ENCODE results near the gene SLC31A1. TPM values are rescaled to one million over a fixed set of nuclear protein-coding genes. Genes with fewer than 3 reads are reported as not detected.

Gene SLC31A1
- total and polyA plus RNA-seq, 2 donors (not counting 3 experiments of a cell fraction or from before 2014, with no cell fraction given): 13.5 to 22.7 TPM

- CTCF ChIA-PET: interaction anchor here (1.0 kb wide), 1 partner anchor 14 kb away, joined by 4 read pairs; no protein-coding TSS in a partner anchor
Measured at GRCh38 chr9:113176803-113177202, 44.5 kb upstream of the SLC31A1 start.

More at GRCh38 chr9:113176803-113177202, 44.5 kb upstream of the SLC31A1 start:
- H3K4me3 ChIP-seq (replicated peaks in 1 of 3; ENCODE audit: insufficient read depth in 1 of 3, low read depth in 1 of 3, low read length in 3 of 3): no peak overlapping the region
- no peak for DNase-seq (ENCODE audit: low read depth, low spot score)
- H3K4me2 ChIP-seq (ENCODE audit: insufficient read depth, low read length): no peak overlapping the region
- no peaks in the 10 kb centered on the region for H4K20me1 ChIP-seq (replicated peaks; ENCODE audit: control insufficient read depth, extremely low read depth, insufficient read depth, low read length)
- no peaks in the 10 kb centered on the region for H3K79me2 ChIP-seq (ENCODE audit: control insufficient read depth, insufficient read depth, low read length)
- no peak overlapping the region for H3K27ac ChIP-seq (ENCODE audit: insufficient read depth, low read depth, low read length)
- no peaks in the 10 kb centered on the region for H3K9me3 ChIP-seq (replicated peaks; ENCODE audit: control insufficient read depth, insufficient read depth, low read length)
- BruUV-seq (replicated peaks): no TSS peak
- no peak overlapping the region for H2AFZ ChIP-seq (ENCODE audit: low read depth, low read length)
- intact Hi-C loops (cut with micrococcal nuclease) (no loop called here), dilution Hi-C loops (cut with MboI; ENCODE audit: extremely low pct_ligation_motif_present, low sequenced_read_pairs) (no loop called here)
- FAIRE-seq: no peak
- peaks cover 18 to 32% of the 10 kb centered on the region in 2 experiments for H3K36me3 ChIP-seq (ENCODE audit: control insufficient read depth in 2 of 2, extremely low read depth in 1 of 2, insufficient read depth in 2 of 2, low read length in 2 of 2)
- POLR2A ChIA-PET: no interaction called here
- H3K9me1 ChIP-seq (replicated peaks; ENCODE audit: control insufficient read depth, extremely low read depth, insufficient read depth, low read length): no peaks in the 10 kb centered on the region
- no peak for TF ChIP-seq EZH2 (IDR thresholded peaks at IDR 0.05; ENCODE audit: borderline replicate concordance, low read depth, low read length, severe bottlenecking)
- TF ChIP-seq CTCF (IDR thresholded peaks at IDR 0.05; ENCODE audit: extremely low read depth in 1 of 2, insufficient read depth in 1 of 2, low read depth in 1 of 2, low read length in 2 of 2): no peak
- TF ChIP-seq MYC (IDR thresholded peaks at IDR 0.05; ENCODE audit: low read depth, low read length): no peak
- no peak for TF ChIP-seq POLR2AphosphoS5 (IDR thresholded peaks at IDR 0.05; ENCODE audit: insufficient read depth, low read depth, low read length)
- no peak for TF ChIP-seq GATA2 (IDR thresholded peaks at IDR 0.05; ENCODE audit: insufficient read depth, insufficient read length, low read depth, low read length)
- no peak for TF ChIP-seq JUN (IDR thresholded peaks at IDR 0.05; ENCODE audit: borderline replicate concordance, insufficient read depth, insufficient read length, low read depth)
- no peak for TF ChIP-seq FOS (IDR thresholded peaks at IDR 0.05; ENCODE audit: borderline replicate concordance, insufficient read depth, low read length)
- TF ChIP-seq MAX (IDR thresholded peaks at IDR 0.05; ENCODE audit: insufficient read depth, insufficient read length): no peak
- TF ChIP-seq POLR2A (IDR thresholded peaks at IDR 0.05; ENCODE audit: low read depth, low read length): no peak
- H3K9ac ChIP-seq (replicated peaks; ENCODE audit: extremely low read depth, insufficient read depth, low read length): no peak overlapping the region
- H3K27me3 ChIP-seq (ENCODE audit: control insufficient read depth in 2 of 2, insufficient read depth in 2 of 2, low read length in 2 of 2): no peaks in the 10 kb centered on the region
- peaks cover 7% of the 10 kb centered on the region for H3K4me1 ChIP-seq (ENCODE audit: control insufficient read depth, extremely low read depth, insufficient read depth, low read length)
